ENCODE results near the gene AOPEP. TPM values are rescaled to one million over a fixed set of nuclear protein-coding genes. Genes with fewer than 3 reads are reported as not detected.
A peak's percentile ranks its signal among the peaks of the same experiment; 100 is the strongest.

The AOPEP gene
- total RNA-seq, 1 donor from 2014 or later, result 24.8 TPM

GRCh38 chr9:95124582-95125367 is 398.3 kb downstream of the AOPEP start:
- Mint-ChIP-seq H3K4me3 (no peak overlapping the region), H3K9me3 (no peaks in the 10 kb centered on the region), H3K27me3 (ENCODE audit: low read depth) (no peaks in the 10 kb centered on the region), H3K36me3 (ENCODE audit: low read depth) (no peaks in the 10 kb centered on the region), H3K4me1 (peaks cover 16% of the 10 kb centered on the region), H3K27ac (ENCODE audit: unreplicated experiment) (no peak overlapping the region)
- no peak for DNase-seq (ENCODE audit: low read depth, low spot score)
- TF ChIP-seq CTCF (conservative IDR thresholded peaks at IDR 0.05), result peak; percentile 40

- no peak for TF ChIP-seq CTCF (conservative IDR thresholded peaks at IDR 0.05)
- no peak overlapping the region for H3K4me3 Mint-ChIP-seq
- no peak for DNase-seq (ENCODE audit: low read depth, low spot score)
- H3K36me3 Mint-ChIP-seq (ENCODE audit: low read depth), result no peaks in the 10 kb centered on the region
- no peak overlapping the region for H3K27ac Mint-ChIP-seq (ENCODE audit: unreplicated experiment)
- peaks cover 21% of the 10 kb centered on the region for H3K4me1 Mint-ChIP-seq
- no peaks in the 10 kb centered on the region for H3K27me3 Mint-ChIP-seq (ENCODE audit: low read depth)
- H3K9me3 Mint-ChIP-seq, result no peaks in the 10 kb centered on the region
Measured at GRCh38 chr9:95125652-95126051, 399.2 kb downstream of the AOPEP start.

- Mint-ChIP-seq H3K4me3 (no peak overlapping the region), H3K4me1 (peaks cover 28% of the 10 kb centered on the region), H3K36me3 (ENCODE audit: low read depth) (no peaks in the 10 kb centered on the region), H3K27ac (ENCODE audit: unreplicated experiment) (no peak overlapping the region), H3K9me3 (no peaks in the 10 kb centered on the region), H3K27me3 (ENCODE audit: low read depth) (no peaks in the 10 kb centered on the region)
- no peak for DNase-seq (ENCODE audit: low read depth, low spot score)
- TF ChIP-seq CTCF (conservative IDR thresholded peaks at IDR 0.05), result no peak
Measured at GRCh38 chr9:95126739-95127138, 400.2 kb downstream of the AOPEP start.

GRCh38 chr9:95127249-95128176 is 401.0 kb downstream of the AOPEP start:
- DNase-seq (ENCODE audit: low read depth, low spot score), result peak; percentile 89
- H3K4me1 Mint-ChIP-seq, result peaks cover 28% of the 10 kb centered on the region
- H3K36me3 Mint-ChIP-seq (ENCODE audit: low read depth), result no peaks in the 10 kb centered on the region
- no peaks in the 10 kb centered on the region for H3K9me3 Mint-ChIP-seq
- peak overlapping the region; percentile 35 for H3K27ac Mint-ChIP-seq (ENCODE audit: unreplicated experiment)
- H3K27me3 Mint-ChIP-seq (ENCODE audit: low read depth), result no peaks in the 10 kb centered on the region
- peak; percentile 99 for TF ChIP-seq CTCF (conservative IDR thresholded peaks at IDR 0.05)
- H3K4me3 Mint-ChIP-seq, result peak overlapping the region; percentile 65

- no peaks in the 10 kb centered on the region for H3K36me3 Mint-ChIP-seq (ENCODE audit: low read depth)
- DNase-seq (ENCODE audit: low read depth, low spot score), result no peak
- TF ChIP-seq CTCF (conservative IDR thresholded peaks at IDR 0.05), result no peak
- H3K27me3 Mint-ChIP-seq (ENCODE audit: low read depth), result no peaks in the 10 kb centered on the region
- no peaks in the 10 kb centered on the region for H3K9me3 Mint-ChIP-seq
- no peak overlapping the region for H3K27ac Mint-ChIP-seq (ENCODE audit: unreplicated experiment)
- peaks cover 28% of the 10 kb centered on the region for H3K4me1 Mint-ChIP-seq
- no peak overlapping the region for H3K4me3 Mint-ChIP-seq
Measured at GRCh38 chr9:95128177-95128524, 401.7 kb downstream of the AOPEP start.
